Heart left ventricle (tissue), 16 donors: ENCODE measurements around the gene KEAP1. TPM values are rescaled to one million over a fixed set of nuclear protein-coding genes. Genes with fewer than 3 reads are reported as not detected.
"Not testable (repeated sequence)": the region's sequence is repeated elsewhere in the genome, so short reads cannot be mapped to it uniquely, and the experiment has no call there.

Experiments
- ATAC-seq, 4 donors: fragments of 200-7000 bp; cut with Tn5 transposase; one replicate each; pipeline ENCODE4 v1.9.1; 2020 to 2022; ENCODE audit warnings: moderate library complexity in 4 of 4, mild to moderate bottlenecking in 3 of 4, moderate number of reproducible peaks in 1 of 4
- DNase-seq, 5 donors: peaks; one replicate each; pipeline ENCODE4 v3.0.0-alpha.2; 2020
- H3K27ac ChIP-seq, 12 donors: fragments of 200-600 bp; sonication (generic) in 4 of 12; one replicate each; pipeline versions ENCODE4 v1.5.0 to v1.8.0; 2016 to 2022; ENCODE audit warnings: mild to moderate bottlenecking in 2 of 12
- H3K27me3 ChIP-seq, 9 donors: fragments of 200-600 bp; sonication (generic) in 2 of 9; one replicate each; pipeline versions ENCODE4 v1.5.1 to v1.8.0; 2016 to 2022; ENCODE audit warnings: mild to moderate bottlenecking in 3 of 9
- H3K36me3 ChIP-seq, 9 donors: fragments of 200-600 bp; sonication (generic) in 2 of 9; one replicate each; pipeline versions ENCODE4 v1.5.0 to v1.8.0; 2018 to 2022; ENCODE audit warnings: mild to moderate bottlenecking in 2 of 9
- H3K4me1 ChIP-seq, 12 donors: fragments of 200-600 bp; sonication (generic) in 4 of 12; one replicate each; pipeline versions ENCODE4 v1.5.0 to v1.8.0; 2016 to 2022; ENCODE audit warnings: mild to moderate bottlenecking in 3 of 12
- H3K4me3 ChIP-seq, 12 donors: fragments of 200-600 bp; sonication (generic) in 4 of 12; one replicate each; pipeline versions ENCODE4 v1.5.0 to v1.8.0; 2017 to 2022; ENCODE audit warnings: mild to moderate bottlenecking in 9 of 12, moderate library complexity in 4 of 12
- H3K9me3 ChIP-seq, 12 donors: fragments of 200-600 bp; sonication (generic) in 4 of 12; one replicate each; pipeline versions ENCODE4 v1.5.0 to v1.8.0; 2016 to 2022; ENCODE audit warnings: mild to moderate bottlenecking in 1 of 12
- POLR2A ChIP-seq, 2 donors: fragments of 450-650 bp; IDR thresholded peaks; one replicate each; pipeline ENCODE4 v1.6.1; 2017; ENCODE audit warnings: antibody characterized with exemption in 2 of 2, mild to moderate bottlenecking in 2 of 2, moderate library complexity in 2 of 2
- WGBS, 4 donors: extraction: QIAGEN DNeasy Blood & Tissue Kit in 2 of 4; methylation state at CpG; one replicate each; pipeline versions ENCODE4 v1.1.5 to v1.1.7; 2013 to 2018; 5-methylcytosine and 5-hydroxymethylcytosine counted together
- intact Hi-C, 10 donors: fragments of 100-400 bp; cut with DNase I; formaldehyde crosslinking; loops; one replicate each; pipeline versions ENCODE4 v1.11.1 to v1.14.2; 2022
- polyA plus RNA-seq, 2 donors: library from polyadenylated mRNA; stranded (reverse); fragments of 200-250 nt; gene quantifications; one replicate each; pipeline ENCODE4 v1.2.3, GENCODE V29; 2013
- total RNA-seq, 9 donors: library from RNA; depleted of rRNA in 2 of 9; stranded (reverse); fragments of >200 nt in 2 of 9; fragmentation: NEBNext Ultra II Directional in 3 of 9; extraction: Animal tissue kit (Norgen Biotek cat#: 25700) in 3 of 9; gene quantifications; one replicate each; pipeline versions ENCODE4 v1.1.0 to v1.2.4, GENCODE V29; 2016 to 2023
- TF ChIP-seq, protein P1 (sequence below), 12 donors: fragments of 200-600 bp; sonication (generic) in 4 of 12; IDR thresholded peaks; one replicate each; pipeline versions ENCODE4 v1.5.0 to v1.8.0; 2018 to 2022; ENCODE audit warnings: antibody characterized with exemption in 12 of 12, mild to moderate bottlenecking in 5 of 12
- donor health status: ischemic (EF 13 %, LVEDD 7.1; RV severe dilation, severe dysfunction).
- donor health status: healthy with polysubstance abuse.
- donor health status: DM: no; HTN: yes; CAD: no.
- donor health status: DM: no; HTN: no; CAD: no.
- donor health status: ischemic (EF 25% LVEDD 6.9; RV normal size, moderate dysfunction).
- donor health status: ischemic (EF 25% LVEDD 5.7; RV mildly dilated, moderate dysfunction).
- donor health status: healthy.
- donor health status: DM: yes; HTN: yes; CAD: no.
- donor health status: ischemic (EF 35%, LVEDD 5.7; RV mildly dilated, moderate dysfunction).
- donor health status: nonischemic (EF 11% LVEDD 7.7; RV severe dilation, severe dysfunction).
- donor health status: DM: yes; HTN: yes; CAD: no.
- donor health status: PGD.
- donor health status: ischemic (EF 29% LVEDD 5.4; RV normal size, mild dysfunction).
- donor health status: nonischemic (EF 23%, LVEDD 6.1; RV moderate dilation, normal function).

The KEAP1 gene
- total and polyA plus RNA-seq, 11 donors: 52.8 to 94.2 (median 67.6) TPM

DNA sequence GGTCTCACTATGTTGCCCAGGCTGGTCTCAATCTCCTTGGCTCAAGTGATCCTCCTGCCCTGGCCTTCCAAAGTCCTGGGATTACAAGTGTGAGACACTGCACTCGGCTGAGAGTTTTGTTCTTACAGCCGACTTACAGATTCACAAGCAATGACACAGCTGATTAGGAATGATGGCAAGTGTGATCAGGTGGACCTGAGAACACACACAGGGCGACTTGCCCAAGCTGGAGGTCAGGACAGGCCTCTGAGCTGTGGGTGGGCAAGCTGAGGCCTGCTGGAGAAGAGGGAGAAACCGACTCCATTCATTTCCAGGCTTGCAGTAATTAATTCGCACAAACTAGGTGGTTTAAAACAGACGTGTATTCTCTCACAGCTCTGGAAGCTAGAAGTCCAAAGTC is 32.5 kb upstream of the KEAP1 start:
- H3K36me3 ChIP-seq: no peaks in the 10 kb centered on the region
- no peak overlapping the region for H3K27ac ChIP-seq
- intact Hi-C loops: no loop called here
- WGBS, 4 donors: 76 to 84% (median 78%) methylated on average over 6 of the region's 6 CpGs
- H3K9me3 ChIP-seq: no peaks in the 10 kb centered on the region
- DNase-seq (no peak), ATAC-seq (no peak)
- H3K27me3 ChIP-seq: peaks cover 0 to 5% (median 0%) of the 10 kb centered on the region in 9 donors
- TF ChIP-seq, protein P1, sequence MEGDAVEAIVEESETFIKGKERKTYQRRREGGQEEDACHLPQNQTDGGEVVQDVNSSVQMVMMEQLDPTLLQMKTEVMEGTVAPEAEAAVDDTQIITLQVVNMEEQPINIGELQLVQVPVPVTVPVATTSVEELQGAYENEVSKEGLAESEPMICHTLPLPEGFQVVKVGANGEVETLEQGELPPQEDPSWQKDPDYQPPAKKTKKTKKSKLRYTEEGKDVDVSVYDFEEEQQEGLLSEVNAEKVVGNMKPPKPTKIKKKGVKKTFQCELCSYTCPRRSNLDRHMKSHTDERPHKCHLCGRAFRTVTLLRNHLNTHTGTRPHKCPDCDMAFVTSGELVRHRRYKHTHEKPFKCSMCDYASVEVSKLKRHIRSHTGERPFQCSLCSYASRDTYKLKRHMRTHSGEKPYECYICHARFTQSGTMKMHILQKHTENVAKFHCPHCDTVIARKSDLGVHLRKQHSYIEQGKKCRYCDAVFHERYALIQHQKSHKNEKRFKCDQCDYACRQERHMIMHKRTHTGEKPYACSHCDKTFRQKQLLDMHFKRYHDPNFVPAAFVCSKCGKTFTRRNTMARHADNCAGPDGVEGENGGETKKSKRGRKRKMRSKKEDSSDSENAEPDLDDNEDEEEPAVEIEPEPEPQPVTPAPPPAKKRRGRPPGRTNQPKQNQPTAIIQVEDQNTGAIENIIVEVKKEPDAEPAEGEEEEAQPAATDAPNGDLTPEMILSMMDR (IDR thresholded peaks at IDR 0.05): no peak
- TF ChIP-seq POLR2A (IDR thresholded peaks at IDR 0.05): no peak
- no peak overlapping the region for H3K4me3 ChIP-seq
- peaks cover 0 to 6% (median 0%) of the 10 kb centered on the region in 12 donors for H3K4me1 ChIP-seq

DNA sequence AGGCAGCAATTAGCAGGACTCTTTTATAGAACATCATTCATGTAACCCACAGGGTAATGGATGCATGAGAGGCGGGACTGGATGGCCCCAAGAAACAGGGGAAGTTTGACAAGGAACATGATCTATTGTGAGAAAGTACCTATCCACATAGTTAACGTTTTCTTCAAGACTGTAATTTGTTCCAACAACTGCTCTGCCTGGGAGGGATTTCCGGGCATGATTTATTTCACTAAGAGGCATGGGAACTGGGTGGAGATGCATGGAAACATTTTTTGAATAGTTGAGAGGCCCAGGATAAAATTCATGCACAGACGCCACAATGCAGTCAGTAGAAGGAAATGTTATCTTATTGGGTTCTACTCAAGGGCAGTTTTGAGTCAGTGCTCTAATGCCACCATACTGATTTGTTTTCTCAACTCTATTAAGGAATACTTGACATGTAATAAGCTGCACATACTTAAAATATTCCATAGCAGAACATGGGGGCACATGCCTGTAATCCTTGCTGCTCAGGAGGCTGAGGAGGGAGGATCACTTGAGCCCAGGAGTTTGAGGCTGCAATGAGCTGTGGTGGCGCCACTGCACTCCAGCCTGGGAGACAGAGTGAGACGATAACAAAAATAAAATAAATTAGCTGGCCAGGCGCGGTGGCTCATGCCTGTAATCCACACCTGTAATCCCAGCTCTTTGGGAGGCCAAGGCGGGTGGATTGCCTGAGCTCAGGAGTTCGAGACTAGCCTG is 30.7 kb upstream of the KEAP1 start:
- Histone ChIP-seq H3K4me1 (peaks cover 0 to 4% (median 0%) of the 10 kb centered on the region in 12 donors), H3K27me3 (peaks cover 0 to 5% (median 0%) of the 10 kb centered on the region in 9 donors), H3K4me3 (no peak overlapping the region), H3K9me3 (no peaks in the 10 kb centered on the region), H3K27ac (peak overlapping the region in 7 of 12 donors; percentile 4 to 62 (median 34)), H3K36me3 (no peaks in the 10 kb centered on the region)
- ATAC-seq (peak; percentile 15 to 55 (median 50)), DNase-seq (no peak)
- intact Hi-C loops: no loop called here
- 76 to 84% (median 79%) methylated on average over 10 of the region's 10 CpGs for WGBS, 4 donors
- TF ChIP-seq, protein P1 (IDR thresholded peaks at IDR 0.05): no peak
- no peak for TF ChIP-seq POLR2A (IDR thresholded peaks at IDR 0.05)

DNA sequence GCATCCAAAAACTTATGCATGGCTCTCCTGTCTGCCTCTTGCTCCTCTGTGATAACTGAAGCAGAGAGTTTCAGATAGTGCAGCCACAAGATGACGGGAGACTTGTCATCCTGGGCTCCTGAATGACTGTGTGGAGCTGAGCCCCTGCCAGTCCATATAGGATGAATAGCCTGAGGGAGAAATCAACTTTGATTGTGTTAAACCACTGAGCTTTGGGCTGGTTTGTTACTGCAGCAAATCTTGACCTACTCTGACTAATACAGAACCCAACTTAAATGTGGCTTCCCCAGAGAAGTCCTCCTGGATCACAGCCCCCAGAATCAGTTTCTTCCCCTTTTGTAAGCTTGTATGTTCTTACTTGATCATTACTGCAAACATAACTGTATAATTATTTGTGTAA is 29.3 kb upstream of the KEAP1 start:
- peaks cover 0 to 5% (median 0%) of the 10 kb centered on the region in 9 donors for H3K27me3 ChIP-seq
- 60 to 88% (median 79%) methylated on average over 1 of the region's 1 CpG for WGBS, 4 donors
- ATAC-seq (no peak), DNase-seq (no peak)
- H3K9me3 ChIP-seq: no peaks in the 10 kb centered on the region
- no peaks in the 10 kb centered on the region for H3K36me3 ChIP-seq
- no peak overlapping the region for H3K27ac ChIP-seq
- no peak for TF ChIP-seq POLR2A (IDR thresholded peaks at IDR 0.05)
- TF ChIP-seq, protein P1 (IDR thresholded peaks at IDR 0.05): no peak
- H3K4me1 ChIP-seq: peaks cover 0 to 4% (median 0%) of the 10 kb centered on the region in 12 donors
- no peak overlapping the region for H3K4me3 ChIP-seq
- intact Hi-C loops: no loop called here

DNA sequence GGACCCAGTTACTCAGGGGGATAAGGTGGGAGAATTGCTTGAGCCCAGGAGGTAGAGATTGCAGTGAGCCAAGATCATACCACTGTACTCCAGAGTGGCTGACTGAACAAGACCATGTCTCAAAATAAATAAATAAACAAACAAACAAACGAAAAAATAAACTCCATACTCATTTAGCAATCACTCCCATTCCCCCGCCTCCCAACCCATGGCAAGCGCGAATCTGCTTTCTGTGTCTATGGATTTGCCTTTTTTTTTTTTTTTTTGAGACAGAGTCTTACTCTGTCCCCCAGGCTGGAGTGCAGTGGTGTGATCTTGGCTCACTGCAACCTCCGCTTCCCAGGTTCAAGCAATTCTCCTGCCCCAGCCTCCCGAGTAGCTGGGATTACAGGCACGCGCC is 23.7 kb upstream of the KEAP1 start:
- ATAC-seq, H3K27me3 ChIP-seq, H3K9me3 ChIP-seq, H3K4me3 ChIP-seq, DNase-seq, H3K36me3 ChIP-seq, intact Hi-C loops, H3K27ac ChIP-seq, H3K4me1 ChIP-seq: not testable (repeated sequence)
- 86 to 90% (median 89%) methylated on average over 8 of the region's 8 CpGs for WGBS, 4 donors
